Stimulated activated naive CD8-positive, alpha-beta T cell treated with anti-CD3 and anti-CD28 coated beads, Interleukin-15, amount 100 ng/mL, for 72 hours (primary cell): Measurements from ENCODE around the gene ZNF511.
A peak's percentile ranks its signal among the peaks of the same experiment; 100 is the strongest.

Experiments used
- ATAC-seq: fragments of 150-1000 bp; cut with Tn5 transposase; 2 replicates; pipeline ENCODE4 v1.10.0; 2021; ENCODE audit warnings: mild to moderate bottlenecking, moderate library complexity
- DNase-seq, 2 donors: peaks; one replicate each; pipeline ENCODE4 v3.0.0; 2021 to 2022
- H3K27ac Mint-ChIP-seq, 2 donors: one replicate each; pipeline ENCODE4 v1.8.0; 2022; ENCODE audit warnings: mild to moderate bottlenecking in 2 of 2, mixed read lengths in 2 of 2, moderate library complexity in 2 of 2
- H3K27me3 Mint-ChIP-seq: one replicate; pipeline ENCODE4 v1.8.0; 2022; ENCODE audit warnings: mixed read lengths
- H3K4me1 Mint-ChIP-seq: one replicate; pipeline ENCODE4 v1.8.0; 2022; ENCODE audit warnings: mild to moderate bottlenecking, mixed read lengths
- H3K4me3 Mint-ChIP-seq, 2 donors: one replicate each; pipeline ENCODE4 v1.8.0; 2022; ENCODE audit warnings: mild to moderate bottlenecking in 2 of 2, mixed read lengths in 2 of 2, moderate library complexity in 1 of 2
- H3K9me3 Mint-ChIP-seq, 2 donors: one replicate each; pipeline ENCODE4 v1.8.0; 2022; ENCODE audit warnings: mixed read lengths in 2 of 2

Gene ZNF511

DNA sequence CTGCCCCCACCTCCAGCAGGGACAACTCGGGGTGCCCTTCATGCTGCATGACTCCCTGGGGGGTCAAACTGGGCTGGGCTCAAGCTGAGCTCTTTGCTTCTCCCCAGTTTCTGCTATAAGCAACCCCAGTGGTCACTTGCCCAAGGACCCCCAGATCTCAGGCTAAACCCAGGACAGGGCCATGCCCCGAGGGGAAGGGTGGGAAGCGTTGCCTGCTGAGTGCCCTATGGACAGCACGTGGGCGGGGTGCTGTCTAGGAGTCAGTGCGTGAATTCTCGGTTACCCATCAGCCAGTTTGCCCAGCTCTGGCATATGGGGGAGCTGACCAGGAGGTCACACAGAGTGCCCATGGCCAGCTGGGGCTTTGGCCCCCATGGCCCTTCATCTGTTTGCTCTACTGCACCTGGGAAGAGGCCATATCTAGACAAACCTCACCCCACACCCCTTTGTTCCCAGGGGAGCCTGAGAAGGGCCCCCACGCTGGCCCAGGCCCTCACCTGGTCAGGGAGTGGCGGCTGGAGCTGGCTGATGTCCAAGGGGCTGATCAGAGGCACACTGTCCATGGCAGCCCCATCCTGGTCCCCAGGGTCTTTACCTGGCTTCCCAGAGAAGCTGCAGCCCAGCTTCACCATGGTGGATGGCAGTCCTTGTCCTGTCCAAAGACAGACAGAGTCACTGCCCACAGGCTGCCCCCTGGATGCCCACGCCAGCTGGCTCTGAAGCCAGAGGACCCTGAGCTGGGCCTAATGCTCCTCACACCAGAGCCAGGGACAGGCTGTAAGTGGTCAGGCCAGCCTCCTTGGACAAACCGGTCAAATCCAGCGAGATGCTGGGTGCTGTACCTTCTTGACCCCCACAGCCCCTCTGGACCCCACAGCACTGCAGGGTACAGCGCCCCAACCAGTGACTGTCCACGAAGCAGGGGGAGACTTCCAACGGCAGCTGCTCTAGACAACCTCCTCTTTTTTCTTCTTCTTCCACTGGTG, 19.9 kb downstream of the ZNF511 start:
- H3K27me3 Mint-ChIP-seq: peaks cover 86% of the 10 kb centered on the region
- H3K4me3 Mint-ChIP-seq: no peak overlapping the region

DNA sequence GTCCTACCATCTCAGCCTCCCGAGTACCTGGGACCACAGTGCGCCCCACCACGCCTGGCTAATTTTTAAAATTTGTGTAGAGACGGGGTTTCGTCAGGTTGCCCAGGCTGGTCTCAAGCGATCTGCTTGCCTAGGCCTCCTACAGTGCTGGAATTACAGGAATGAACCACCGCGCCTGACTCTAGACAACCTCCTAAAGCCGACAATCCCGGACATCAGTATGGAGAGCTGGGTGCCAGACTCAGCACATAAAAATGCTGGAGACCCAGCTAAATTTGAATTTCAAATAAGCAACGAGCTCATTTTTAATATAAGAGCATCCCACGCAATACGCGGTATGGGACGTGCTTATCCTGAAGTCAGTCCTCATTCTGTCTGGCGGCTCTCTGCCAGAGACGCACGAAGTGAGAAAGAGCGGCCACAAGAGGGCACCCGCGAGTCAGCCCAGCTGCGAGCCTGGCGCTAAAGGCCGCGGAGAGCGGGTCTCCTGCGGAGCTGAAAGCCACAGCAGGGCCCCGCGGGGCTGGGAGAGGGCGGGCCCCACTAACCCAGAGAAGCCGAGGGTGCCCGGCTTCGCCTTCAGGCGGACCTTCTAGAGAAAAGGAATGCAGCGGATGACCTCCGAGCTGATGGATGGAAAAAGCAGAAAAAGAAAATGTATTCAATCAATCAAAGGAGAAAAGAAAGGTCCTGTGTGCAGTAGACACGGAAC, 20.9 kb downstream of the ZNF511 start:
- peak; percentile 88 for ATAC-seq
- peaks cover 92% of the 10 kb centered on the region for H3K27me3 Mint-ChIP-seq
- no peaks in the 10 kb centered on the region for H3K9me3 Mint-ChIP-seq
- H3K4me3 Mint-ChIP-seq: peak overlapping the region; percentile 78 to 80
- peak; percentile 86 for DNase-seq
- H3K4me1 Mint-ChIP-seq: peaks cover 38% of the 10 kb centered on the region
- no peak overlapping the region for H3K27ac Mint-ChIP-seq

More for the DNA sequence above, 19.9 kb downstream of the ZNF511 start:
- no peaks in the 10 kb centered on the region for H3K9me3 Mint-ChIP-seq
- H3K27ac Mint-ChIP-seq: no peak overlapping the region
- H3K4me1 Mint-ChIP-seq: peaks cover 36% of the 10 kb centered on the region
- no peak for DNase-seq
- ATAC-seq: no peak

DNA sequence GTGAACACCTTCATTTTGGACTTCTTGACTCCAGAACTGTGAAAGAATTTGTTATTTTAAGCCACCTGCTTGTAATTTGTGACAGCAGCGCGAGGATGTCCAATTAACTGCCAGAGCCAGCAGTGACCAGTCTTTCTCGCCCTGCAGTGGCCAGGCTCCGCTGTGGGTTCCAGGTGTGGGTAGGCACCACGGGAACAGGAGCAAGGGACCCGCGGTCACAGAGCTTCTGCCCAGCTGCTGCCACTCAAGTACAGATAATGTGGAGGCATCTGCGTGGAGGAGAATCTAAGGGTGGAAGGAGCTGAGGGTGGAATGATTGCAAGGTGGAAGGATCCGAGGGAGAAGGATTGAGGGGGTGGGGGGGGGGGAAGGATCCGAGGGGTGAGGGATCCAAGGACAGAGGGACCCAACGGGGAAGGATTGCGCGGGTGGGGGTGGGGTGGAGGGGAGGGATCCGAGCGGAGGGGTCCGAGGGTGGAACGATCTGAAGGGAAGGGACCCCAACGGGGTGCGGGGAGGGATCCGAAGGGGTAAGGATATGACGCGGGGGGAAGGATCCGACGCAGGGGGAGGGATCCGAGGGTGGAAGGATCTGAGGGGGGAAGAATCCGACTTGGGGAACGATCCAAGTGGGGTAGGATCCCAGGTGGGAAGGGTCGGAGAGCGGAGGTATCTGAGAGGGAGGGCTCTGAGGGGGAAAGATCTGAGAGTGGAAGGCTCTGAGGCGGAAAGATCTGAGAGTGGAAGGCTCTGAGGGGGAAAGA, 24.4 kb downstream of the ZNF511 start:
- no peaks in the 10 kb centered on the region for H3K9me3 Mint-ChIP-seq
- peaks cover 19% of the 10 kb centered on the region for H3K4me1 Mint-ChIP-seq
- H3K4me3 Mint-ChIP-seq: no peak overlapping the region
- peaks cover 64% of the 10 kb centered on the region for H3K27me3 Mint-ChIP-seq
- ATAC-seq (no peak), DNase-seq (no peak)
- H3K27ac Mint-ChIP-seq: no peak overlapping the region

DNA sequence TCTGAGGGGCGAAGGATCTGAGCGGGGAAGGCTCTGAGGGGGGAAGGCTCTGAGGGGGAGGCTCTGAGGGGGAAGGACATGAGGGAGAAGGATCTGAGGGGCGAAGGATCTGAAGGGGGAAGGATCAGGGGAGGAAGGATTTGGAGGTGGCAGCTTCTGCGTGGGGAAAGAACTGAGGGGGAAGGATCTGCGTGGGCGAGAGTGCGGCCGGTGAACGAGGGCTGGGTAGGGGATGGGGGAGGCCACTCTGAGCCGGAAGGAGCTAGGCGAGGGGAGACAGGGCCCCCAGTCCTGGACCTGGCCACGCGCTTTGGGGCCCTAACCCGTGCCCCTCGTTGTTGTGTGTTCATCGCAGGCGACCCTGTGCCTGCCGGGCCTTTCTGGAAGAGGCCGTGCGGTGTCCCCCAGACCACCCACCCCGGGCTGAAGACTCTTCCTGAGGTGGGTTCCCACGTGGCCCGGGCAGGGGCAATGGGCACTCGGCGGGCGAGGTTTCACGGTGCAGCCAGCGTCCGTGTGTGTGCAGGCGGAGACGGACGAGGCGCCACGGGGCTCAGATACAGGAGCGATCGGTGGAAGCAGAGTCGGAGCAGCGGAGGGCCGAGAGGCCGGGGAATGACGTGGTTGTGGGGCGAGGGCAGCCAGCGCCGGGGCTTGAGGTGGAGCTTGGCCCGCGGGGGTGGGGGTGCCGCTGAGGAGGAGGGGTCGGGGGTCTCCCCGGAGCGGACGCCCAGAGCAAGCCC, 26.0 kb downstream of the ZNF511 start:
- DNase-seq (no peak), ATAC-seq (peak; percentile 47)
- H3K4me3 Mint-ChIP-seq: peak overlapping the region; percentile 81 to 85
- H3K4me1 Mint-ChIP-seq: peaks cover 11% of the 10 kb centered on the region
- no peaks in the 10 kb centered on the region for H3K9me3 Mint-ChIP-seq
- H3K27me3 Mint-ChIP-seq: peaks cover 48% of the 10 kb centered on the region
- no peak overlapping the region for H3K27ac Mint-ChIP-seq

DNA sequence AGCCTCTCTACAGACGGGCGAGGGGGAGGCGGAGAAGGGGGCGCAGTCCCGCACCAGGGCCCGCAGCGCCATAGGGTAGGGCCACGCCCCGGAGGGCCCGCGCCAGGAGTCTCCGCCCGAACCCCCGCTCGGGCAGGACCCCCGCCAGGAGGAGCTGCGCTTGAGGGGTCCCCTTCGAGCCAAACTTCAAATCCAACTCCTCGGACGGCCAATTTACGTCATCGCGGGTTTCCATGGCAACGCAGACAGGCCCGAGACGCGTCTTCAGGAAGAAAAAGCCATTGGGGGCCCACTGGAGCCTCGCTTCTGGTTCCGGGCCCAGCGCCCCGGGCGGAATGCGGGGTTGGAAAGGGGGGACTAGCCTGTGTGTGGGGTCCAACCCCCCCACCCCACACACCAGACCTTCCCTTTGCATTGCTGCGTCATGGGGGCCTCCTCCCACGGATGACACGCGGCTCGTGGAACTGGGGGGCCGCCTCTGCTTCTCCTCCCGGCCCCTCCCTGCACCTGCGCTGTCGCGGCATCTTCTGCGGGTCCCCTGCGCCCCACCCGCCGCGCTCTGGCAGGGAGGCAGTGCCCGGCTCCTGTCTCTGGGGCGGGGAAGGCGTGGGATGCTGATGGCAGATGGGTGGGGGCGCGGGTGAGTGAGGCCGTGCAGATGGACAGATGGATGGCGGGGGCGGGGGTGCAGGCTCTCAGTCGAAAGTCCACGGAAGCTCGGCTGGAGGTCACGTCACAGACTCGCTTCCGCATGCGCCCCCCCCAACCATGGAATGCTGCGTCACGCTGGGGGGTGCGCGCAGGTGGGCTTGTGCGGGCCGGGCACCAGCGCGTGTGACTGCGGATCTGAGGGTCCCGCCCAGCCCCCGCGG, 26.8 kb downstream of the ZNF511 start:
- Mint-ChIP-seq H3K4me1 (peaks cover 7% of the 10 kb centered on the region), H3K9me3 (no peaks in the 10 kb centered on the region), H3K27me3 (peaks cover 43% of the 10 kb centered on the region), H3K27ac (no peak overlapping the region), H3K4me3 (peak overlapping the region; percentile 41 to 85)
- DNase-seq (peak; percentile 73 to 74), ATAC-seq (peak; percentile 60)

DNA sequence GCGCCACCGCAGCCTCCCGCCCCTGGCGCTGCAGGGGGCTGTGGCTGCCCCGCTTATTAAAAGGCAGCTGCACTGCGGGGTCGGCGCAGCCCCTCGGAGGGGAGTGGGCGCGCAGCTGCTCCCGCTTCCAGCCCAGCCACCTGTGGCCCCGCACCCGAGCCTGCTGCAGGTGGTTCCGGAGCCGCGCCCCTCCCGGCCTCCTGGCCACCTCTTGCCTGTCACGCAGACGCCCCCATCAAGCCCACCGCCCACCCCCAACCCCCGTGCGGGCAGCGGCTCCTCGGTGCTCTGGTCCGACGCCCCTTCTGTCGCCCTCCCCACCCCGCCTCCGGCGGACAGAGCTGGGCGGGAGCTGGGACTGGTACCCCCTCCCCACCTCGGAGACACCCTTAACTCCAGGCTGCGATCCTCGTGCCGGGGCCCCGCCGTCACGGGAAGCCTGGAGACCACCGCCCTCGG, 27.4 kb downstream of the ZNF511 start:
- no peak overlapping the region for H3K27ac Mint-ChIP-seq
- ATAC-seq: peak; percentile 27
- peaks cover 7% of the 10 kb centered on the region for H3K4me1 Mint-ChIP-seq
- no peak overlapping the region for H3K4me3 Mint-ChIP-seq
- H3K27me3 Mint-ChIP-seq: peaks cover 37% of the 10 kb centered on the region
- H3K9me3 Mint-ChIP-seq: no peaks in the 10 kb centered on the region
- no peak for DNase-seq

DNA sequence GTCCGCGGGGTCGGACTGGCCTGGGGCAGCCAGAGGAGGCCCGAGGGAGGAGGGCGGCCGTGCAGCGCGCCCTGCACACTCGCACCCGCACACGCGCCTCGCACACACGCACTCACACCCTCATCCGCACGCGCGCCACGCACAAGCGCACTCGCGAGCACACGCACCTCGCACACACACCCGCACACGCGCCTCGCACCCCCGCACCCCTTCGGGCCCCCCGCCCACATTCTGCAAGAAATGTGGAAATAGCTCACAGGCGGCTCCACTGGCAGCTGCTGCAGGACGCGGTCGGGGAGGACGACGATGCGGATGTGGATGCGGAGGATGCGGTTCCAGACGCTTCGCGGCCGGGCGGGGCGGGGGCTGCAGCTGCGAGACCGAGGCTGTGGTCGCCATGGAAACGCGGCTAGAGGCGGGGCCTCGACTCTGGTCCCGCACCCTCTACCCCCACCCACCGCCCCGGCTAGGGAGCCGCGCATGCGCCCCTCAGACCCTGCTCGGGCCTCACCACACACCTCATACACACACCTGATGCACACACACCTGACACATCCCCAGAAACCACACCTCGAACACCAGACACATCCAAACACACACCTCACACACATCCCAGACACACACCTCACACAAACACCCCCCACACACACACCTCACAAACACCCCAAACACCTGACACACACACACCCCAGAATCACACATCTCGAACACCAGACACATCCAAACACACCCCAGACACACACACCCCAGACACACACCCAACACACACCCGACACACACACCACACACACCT, 28.1 kb downstream of the ZNF511 start, which contains the start of gene CALY:
Gene CALY, minus strand, starts transcription at position 320 of the 793 bp plus-strand sequence. CDS start 7,907 bp downstream, outside the sequence.
- H3K9me3 Mint-ChIP-seq: no peaks in the 10 kb centered on the region
- H3K4me3 Mint-ChIP-seq: peak within 1 kb of the TSS; percentile 41 to 85
- H3K4me1 Mint-ChIP-seq: peaks cover 7% of the 10 kb centered on the region
- DNase-seq (peak; percentile 64 to 77), ATAC-seq (peak; percentile 66)
- H3K27ac Mint-ChIP-seq: no peak within 1 kb of the TSS
- peaks cover 35% of the 10 kb centered on the region for H3K27me3 Mint-ChIP-seq

DNA sequence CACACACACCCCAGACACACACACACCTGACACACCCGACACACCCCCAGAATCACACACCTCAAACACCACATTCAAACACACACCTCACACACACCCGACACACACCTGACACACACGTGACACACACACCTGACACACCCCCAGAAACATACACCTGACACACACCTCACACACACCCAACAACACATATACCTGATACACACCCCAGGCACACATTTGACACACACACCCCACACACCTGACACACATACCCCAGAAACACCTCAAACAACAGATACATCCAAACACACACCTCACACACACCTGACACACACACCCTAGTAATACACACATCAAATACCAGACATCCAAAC, 28.6 kb downstream of the ZNF511 start:
- ATAC-seq (no peak), DNase-seq (no peak)
- Mint-ChIP-seq H3K4me3 (no peak overlapping the region), H3K9me3 (no peaks in the 10 kb centered on the region), H3K27ac (no peak overlapping the region), H3K4me1 (peaks cover 7% of the 10 kb centered on the region), H3K27me3 (peaks cover 34% of the 10 kb centered on the region)

DNA sequence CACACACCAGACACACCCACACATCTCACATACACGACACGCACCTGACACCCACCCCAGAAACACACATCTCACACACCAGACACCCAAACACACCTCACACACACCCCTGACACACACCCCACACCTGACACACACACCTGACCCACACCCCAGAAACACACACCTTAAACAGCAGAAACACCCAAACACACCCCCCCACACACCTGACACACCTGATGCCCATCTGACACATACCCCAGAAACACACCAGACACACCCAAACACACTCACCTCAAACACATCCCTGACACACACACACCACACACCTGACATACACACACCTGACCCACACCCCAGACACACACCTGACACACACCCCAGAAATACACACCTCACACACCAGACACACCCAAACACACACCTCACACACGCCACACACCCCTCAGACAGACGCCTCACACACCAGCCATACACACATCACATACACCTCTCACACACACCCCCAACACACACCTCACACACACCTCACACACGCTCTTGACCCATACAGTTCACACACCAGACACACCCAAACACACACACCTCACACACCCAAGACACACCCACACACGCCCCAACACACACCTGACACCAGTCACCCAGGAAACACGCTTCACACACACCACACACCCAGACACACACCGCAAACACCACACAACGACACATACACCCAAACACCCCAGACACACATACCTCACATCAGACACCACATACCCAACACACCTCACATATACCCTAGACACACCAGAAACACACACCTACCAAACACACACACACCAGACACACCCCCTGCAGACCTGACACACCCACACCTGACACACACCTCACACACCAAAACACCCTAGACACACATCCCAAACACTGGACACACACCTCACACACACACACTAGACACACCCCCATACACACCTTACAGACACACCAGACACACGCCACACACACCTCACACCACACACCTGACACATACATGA, 29.7 kb downstream of the ZNF511 start:
- DNase-seq: no peak
- ATAC-seq: no peak
- H3K4me1 Mint-ChIP-seq: peaks cover 7% of the 10 kb centered on the region
- H3K9me3 Mint-ChIP-seq: no peaks in the 10 kb centered on the region
- peaks cover 29% of the 10 kb centered on the region for H3K27me3 Mint-ChIP-seq
- no peak overlapping the region for H3K27ac Mint-ChIP-seq
- H3K4me3 Mint-ChIP-seq: no peak overlapping the region

DNA sequence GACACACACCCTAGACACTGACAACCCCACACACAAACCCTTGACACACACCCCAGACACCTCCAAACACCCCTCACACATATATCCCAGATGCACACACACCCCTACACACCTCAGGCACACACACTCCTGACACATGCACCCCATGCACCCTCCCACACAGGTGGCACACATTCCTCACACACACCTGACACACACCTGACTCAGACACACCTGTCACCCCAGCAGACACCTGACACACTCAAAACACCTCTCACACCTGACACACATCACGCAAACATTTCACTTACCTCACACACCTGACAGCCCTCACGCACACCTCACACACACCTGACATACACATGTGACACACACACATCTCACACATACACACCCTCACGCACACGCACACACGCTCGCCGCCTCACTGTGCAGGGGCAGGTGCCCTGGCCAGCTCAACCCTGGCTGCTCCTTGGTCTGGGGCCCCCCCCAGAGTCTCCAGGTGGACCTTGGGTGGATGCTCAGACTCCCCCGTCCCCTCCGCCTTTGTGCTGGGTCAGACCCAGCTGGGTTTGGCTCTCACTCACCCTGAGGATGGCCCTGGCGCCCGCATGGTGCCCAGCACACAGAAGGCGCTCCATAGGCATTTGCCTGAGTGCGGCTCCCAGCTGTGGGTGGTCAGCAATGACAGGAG, 31.1 kb downstream of the ZNF511 start:
- no peaks in the 10 kb centered on the region for H3K9me3 Mint-ChIP-seq
- H3K4me3 Mint-ChIP-seq: no peak overlapping the region
- H3K27me3 Mint-ChIP-seq: peaks cover 30% of the 10 kb centered on the region
- DNase-seq: no peak
- H3K27ac Mint-ChIP-seq: no peak overlapping the region
- no peak for ATAC-seq
- H3K4me1 Mint-ChIP-seq: peaks cover 2% of the 10 kb centered on the region

DNA sequence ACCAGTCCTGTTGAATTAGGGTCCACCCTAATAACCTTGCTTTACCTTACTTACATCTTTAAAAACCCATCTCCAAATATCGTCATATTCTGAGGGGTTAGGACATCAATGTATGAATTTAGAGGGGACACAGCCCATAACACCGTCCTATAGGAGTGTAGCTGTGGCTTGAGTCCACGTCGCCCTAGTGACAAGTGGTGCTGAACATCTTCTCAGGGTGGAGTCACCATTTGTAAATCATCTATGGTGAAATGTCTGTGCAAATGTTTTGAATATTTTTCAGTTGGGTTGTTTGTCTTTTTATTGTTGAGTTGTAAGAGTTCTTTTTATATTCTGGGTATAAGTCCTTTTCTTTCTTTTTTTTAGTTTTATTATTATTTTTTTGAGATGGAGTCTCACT, 33.3 kb downstream of the ZNF511 start:
- Mint-ChIP-seq H3K9me3 (no peaks in the 10 kb centered on the region), H3K4me1 (no peaks in the 10 kb centered on the region), H3K27ac (peak overlapping the region in 1 of 2 donors; percentile 23), H3K4me3 (no peak overlapping the region), H3K27me3 (peaks cover 48% of the 10 kb centered on the region)
- DNase-seq: no peak
- ATAC-seq: no peak

DNA sequence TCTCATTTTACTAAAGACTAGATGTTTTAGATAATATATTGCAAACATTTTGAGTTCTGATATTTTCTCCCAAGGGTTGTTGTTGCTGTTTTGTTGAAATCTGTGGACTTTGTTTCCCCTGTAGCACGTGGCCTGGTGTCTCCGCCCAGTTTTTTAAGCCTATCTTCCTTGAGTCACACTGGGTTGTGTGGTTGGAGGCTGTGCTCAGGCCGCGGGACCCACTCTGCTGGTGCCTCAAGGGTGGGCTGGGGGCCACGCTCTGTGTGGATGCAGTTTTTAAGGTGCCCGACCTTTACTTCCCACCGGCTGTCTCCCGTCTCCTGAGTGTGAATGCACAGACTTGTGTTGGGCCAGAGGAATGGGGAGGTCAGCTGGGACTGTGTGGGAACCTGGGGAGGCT, 34.2 kb downstream of the ZNF511 start:
- Mint-ChIP-seq H3K9me3 (no peaks in the 10 kb centered on the region), H3K4me3 (no peak overlapping the region)
- DNase-seq: no peak

More for the DNA sequence above, 34.2 kb downstream of the ZNF511 start:
- Mint-ChIP-seq H3K4me1 (no peaks in the 10 kb centered on the region), H3K27me3 (peaks cover 48% of the 10 kb centered on the region), H3K27ac (no peak overlapping the region)
- ATAC-seq: no peak
